HG02763 (cell line): ENCODE results near the gene RBMS3.

Experiments used
- ATAC-seq: cut with Tn5 transposase; IDR thresholded peaks from one replicate; pipeline ENCODE4 v1.9.1; 2021; ENCODE audit warnings: mild to moderate bottlenecking, moderate library complexity; ENCODE audit not compliant: unreplicated experiment

RBMS3 gene

DNA sequence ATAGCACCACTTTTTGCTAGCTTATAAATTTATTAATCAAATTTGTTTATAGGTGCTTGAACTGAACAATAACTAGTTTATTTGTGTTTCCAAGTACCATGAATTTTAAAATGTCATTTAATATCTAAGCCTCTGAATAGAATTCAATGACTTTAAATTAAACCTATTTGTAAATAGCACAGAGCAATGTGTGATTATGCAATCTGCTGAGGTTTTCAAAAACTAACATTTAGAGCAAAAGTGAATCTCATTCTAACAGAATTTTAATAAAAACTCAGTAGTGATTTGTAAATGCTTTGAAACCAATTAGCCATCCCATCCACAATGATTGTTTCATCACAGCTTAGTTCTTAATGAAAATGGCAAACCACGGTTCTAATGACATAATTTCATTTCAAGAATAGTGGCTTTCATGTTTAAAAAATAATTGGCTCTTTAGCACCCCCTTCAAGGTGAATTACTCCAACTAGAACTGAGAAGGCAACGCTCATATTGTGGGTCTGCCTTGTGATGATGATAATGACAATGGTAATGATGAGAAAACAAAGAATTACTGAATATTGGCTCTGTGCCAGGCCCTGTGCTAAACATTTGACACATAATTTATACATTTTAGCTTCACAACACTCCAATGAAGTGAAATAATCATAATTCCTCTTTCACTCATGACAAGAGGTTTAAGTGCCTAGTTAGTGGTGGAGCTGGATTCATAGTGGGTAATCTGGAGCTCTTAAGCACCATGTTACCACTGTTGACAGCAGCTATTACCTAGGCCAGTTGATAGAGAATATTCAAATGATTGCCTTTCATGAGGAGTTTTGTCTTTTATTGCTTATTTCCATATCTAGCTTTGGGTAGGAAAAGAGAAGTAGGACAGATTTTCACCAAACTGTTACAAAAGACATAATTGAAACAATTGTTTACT is 145.7 kb downstream of the RBMS3 start:
- no peak for ATAC-seq

- ATAC-seq = no peak
These were observed 146.6 kb downstream of the RBMS3 start for GRCh38 chr3:29427266-29428103.

DNA sequence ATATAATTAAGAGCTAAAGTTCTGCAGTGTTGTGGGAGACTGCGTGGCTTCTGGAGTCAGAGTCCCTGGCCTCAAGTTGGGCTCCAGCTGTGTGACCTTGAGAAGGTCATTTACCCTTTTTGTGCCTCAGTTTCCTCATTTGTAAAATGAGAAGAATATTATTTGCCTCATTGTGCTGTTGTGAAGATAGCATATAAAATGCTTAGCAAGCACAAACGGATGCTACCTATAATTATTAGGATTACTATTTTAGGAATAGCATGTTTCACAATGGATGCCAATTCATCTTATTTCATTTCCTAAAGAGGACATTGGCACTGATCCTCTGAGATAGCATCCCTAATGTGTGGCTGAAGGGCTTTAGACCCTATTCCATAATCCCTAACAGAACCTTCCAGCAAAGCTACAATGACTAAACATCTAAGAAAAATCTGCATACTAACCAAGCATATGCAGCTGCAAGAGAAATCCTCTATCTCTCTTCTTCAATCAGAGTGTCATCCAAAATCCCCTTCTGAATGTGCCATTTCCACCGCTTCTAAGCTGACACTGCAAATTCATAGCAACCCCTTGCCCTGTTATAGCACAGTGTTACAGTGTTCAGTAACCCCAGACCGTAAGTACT is 148.3 kb downstream of the RBMS3 start:
- ATAC-seq = no peak

DNA sequence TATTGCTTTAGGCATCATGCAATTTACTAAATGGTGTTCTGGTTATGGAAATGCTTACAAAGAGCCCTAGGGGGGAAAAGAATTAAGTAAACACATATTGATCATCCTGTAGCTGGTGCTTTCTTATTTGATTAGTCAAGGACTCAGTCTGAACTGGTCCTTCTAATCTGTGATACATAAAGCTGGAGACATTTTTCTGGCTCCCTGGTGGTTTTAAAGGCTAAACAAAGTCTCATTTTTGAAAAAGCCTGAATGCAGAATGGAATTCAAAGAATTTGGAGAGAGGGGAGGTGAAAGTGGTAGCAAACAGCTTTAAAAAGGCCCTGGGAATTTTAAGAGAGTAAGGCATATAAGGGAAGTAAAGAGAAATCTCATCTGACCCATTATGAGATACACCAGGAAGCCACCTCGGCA is 149.7 kb downstream of the RBMS3 start:
- no peak for ATAC-seq

DNA sequence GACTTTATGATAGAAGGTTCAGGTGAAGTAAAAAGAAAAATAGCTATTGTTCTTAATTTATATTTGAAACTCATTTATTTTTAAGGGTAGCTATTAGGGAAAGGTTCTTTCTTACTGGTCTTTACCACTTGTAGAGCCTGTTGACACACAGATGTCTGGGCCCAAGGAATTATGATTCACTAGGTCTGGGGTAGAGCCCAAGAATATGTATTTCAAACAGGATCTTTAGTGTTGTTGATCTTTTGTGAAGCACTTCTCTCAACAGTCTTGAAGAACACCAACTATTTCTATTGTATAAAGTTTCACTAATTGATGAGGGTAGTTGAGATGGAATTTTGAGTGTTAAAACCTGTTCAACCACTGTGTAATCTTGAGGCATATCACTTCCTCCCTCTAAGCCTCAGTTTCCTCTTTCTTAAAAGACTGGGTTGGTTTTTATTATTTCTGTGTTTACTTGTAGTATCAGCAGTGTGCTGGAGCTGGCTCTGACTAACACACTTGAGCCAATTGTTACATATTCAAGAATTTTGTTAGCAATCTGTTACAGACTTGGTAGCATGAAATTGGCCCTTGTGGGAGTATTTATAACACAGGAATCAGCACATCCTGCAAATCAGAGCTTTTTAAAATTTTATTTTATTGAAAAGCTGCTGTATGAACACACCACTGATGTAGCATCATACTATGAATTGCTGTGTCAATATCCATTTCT is 155.9 kb downstream of the RBMS3 start:
- no peak for ATAC-seq

DNA sequence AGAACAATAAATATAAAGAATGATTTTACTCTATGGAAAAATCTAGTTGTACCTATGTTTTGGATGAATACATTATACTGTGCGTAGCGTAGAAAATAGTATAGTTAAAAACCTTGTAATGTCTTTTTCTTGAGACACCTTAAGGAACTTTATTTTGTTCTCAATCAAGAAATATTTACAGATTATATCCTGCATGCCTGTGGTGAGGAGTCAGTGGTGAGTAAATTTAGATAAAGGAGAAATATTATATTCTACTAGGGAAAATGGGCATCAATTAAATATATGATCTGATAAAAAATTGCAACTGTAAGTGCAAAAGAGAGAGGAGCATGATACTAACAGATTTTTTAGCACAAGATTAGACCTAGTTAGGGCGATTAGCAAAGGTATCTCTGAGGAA is 157.7 kb downstream of the RBMS3 start:
- no peak for ATAC-seq

GRCh38 chr3:29440413-29441305 is 159.8 kb downstream of the RBMS3 start:
- no peak for ATAC-seq

DNA sequence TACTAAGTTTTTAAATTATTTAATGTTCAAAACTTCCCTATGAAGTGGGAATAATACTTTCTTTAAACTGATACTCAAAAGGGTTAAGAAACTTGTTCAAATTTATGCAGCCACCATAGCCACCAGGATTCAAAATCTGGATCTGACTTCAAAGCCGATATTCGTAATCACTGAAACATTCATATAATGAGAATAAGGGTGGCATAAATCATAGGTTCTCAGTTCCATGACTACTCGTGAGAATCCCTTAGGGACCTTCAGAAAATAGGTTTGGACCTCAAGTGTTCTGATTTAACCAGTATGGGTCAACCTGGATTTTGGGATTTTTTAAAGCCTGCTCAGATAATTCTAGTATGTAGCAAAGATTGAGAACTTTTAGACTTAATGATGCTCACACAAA is 160.6 kb downstream of the RBMS3 start:
- no peak for ATAC-seq

DNA sequence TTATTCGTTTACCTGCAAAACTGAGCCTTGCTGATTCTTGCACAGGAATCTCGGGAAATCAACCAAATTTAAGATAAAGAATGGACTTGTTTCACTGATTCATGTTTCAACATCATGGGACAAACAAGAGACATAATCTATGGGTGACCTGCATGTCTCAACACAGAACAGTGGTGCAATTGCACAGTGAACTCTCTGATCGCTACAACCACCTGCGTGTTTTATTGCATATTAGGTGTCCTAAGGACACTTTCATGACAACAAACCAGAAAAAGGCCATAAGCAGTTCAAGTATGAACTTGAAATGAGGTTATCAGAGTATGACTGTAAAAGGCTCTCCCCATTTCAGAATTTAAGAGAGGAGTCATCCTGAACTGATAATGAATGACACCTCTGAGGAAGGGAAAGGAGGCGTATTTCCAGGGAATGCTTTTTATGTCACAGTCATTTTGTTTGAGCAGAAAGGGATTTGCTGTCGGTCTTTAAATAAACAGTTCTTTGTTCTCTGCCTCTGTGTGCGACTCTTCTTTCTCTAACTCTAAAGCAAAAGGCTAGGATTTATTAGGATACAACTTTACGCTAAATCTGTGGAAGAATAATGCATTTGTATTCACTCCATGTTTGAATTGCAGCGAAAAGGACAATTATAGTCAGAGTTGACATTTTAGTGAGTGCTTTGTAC is 167.2 kb downstream of the RBMS3 start:
- ATAC-seq = no peak

DNA sequence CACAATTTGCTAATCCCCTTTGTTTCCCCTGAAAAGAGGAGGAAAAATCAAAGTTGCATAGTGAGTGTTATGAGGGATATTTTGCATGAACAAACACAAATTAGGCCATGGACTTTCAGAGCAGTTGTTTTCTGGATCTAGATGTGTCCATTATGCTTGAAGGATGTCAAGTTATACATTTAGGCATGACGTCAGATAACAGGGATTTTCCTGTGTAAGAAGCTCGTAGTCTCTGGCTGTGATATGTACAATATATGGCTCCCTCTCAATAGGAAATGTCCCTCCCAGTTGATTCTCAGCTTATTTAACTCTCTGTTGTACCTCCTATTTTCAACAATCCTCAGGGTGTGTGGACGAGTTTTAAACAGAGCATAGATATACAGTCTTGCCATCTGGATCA is 171.0 kb downstream of the RBMS3 start:
- ATAC-seq = no peak

DNA sequence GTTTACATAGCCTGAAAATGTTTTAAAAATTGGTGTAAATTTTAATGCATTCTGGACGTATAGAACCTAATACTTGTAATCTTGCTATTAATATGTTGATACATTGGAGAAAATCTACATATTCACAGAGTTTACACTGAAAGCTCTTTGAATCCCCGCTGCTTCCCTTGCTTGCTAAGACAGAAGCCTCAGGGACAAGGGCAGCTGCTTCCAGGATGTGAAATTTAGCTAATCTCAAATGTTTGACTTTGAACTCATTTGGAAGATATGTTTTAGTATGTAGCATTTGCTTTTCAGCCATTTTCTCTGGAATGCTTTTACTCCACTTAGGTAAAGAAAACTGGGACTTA is 172.0 kb downstream of the RBMS3 start:
- ATAC-seq = no peak

- no peak for ATAC-seq
These were observed 172.6 kb downstream of the RBMS3 start for GRCh38 chr3:29453284-29454001.

DNA sequence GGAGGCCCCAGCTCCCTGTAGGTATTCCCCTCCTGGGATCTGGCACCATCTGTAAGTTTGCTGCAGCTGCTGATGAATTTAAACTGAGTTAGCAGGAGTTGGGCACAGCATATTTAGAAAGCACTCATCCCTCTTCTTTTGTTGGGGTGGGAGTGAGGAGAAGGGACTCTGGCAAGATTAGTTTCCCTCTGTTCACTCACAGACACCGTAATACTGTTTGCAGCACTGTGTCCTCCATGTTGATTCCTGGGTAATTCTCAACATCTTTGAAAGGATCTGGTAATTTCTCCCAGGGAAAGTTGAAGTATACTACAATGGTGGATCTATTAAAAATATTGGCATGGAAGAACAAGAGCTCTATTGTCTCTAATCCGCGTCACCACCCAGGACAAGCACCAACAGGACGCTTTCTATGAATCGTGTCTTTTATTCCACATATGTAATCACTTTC is 173.3 kb downstream of the RBMS3 start:
- no peak for ATAC-seq

DNA sequence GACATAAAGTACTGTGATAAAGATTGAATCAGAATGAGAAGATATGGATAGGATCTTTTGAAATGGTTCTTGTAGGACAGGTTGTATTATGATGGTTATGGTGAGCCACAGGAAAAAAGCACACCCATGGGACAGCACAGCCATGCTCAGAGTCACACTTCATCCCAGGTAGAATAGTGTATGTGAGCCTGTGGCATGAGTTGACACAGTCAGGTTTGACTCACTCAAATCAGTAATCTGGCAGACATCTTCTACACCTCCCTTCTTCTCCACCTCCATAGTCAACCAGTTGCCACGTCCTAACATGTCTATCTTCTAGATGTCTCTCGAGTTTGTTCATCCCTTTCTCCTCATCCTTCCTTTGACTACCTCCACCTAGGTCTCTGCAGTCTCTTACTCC is 176.0 kb downstream of the RBMS3 start:
- ATAC-seq = no peak

DNA sequence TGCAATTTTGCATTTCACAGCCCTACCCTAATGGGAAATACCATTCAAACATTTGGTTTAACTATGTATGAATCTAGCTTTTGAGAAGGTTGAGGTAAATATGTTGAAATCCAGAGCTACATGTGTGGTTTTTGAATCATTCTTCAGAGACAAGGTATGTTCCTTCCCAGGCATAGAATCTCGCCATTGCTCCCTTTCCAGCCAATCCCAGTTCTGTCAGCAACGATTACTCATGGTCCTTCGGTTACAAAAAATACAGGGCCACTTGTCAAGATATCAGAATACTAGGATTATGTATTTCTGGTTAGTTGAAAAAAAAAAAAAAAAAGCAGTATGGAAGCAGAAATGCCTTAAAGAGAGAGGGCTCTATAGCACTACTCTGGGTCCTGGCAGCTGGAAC is 182.4 kb downstream of the RBMS3 start:
- ATAC-seq = no peak

- no peak for ATAC-seq
These were observed 185.0 kb downstream of the RBMS3 start for GRCh38 chr3:29465836-29466235.

- ATAC-seq = no peak
These were observed 185.6 kb downstream of the RBMS3 start for GRCh38 chr3:29466442-29466841.

GRCh38 chr3:29468187-29468586 is 187.3 kb downstream of the RBMS3 start:
- no peak for ATAC-seq
